ENCODE data around the gene SOX6. TPM values are rescaled to one million over a fixed set of nuclear protein-coding genes. Genes with fewer than 3 reads are reported as not detected.

Gene SOX6
- polyA plus RNA-seq, 3 donors: not detected

DNA sequence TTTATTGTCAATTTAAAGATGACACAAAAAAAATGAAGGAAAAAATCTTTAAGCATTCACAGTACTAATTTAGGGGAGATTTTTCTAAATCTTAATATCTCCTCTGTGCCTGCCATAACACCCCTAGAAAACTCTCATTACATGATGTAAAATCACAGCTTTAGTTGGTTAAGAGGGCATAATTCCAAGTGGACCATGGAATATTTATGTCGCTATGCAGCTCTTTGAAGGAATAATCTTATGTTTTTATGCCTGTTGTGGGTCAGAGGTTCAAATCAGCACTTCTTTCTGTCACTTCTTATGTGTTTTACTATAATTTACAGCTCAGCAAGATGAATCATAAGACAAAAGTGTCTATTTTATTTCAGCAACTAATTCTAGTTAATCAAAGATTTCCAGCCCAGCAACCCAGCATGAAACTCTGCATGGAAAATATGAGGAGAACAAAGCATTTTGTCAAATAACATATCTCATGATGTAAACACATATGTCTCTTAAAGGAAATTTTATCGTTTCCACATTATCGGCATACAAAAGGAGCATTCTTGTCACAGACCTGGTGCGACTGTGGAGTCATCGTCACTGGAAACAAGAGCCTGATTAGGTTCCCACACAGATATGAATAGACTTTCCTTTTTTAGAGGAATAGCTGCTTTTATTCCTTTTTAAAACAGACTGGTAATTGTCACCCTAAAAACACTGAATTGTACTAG, 274.8 kb downstream of the SOX6 start:
- Mint-ChIP-seq H3K36me3 (no peaks in the 10 kb centered on the region), H3K4me1 (no peaks in the 10 kb centered on the region), H3K9me3 (peaks cover 0 to 5% (median 2%) of the 10 kb centered on the region in 7 donors), H3K27me3 (ENCODE audit: low read depth in 3 of 3) (peaks cover 0 to 3% (median 0%) of the 10 kb centered on the region in 3 donors), H3K4me3 (no peak overlapping the region), H3K27ac (no peak overlapping the region)
- no peaks in the 10 kb centered on the region for H3K27me3 ChIP-seq (ENCODE audit: control insufficient read depth in 2 of 2, insufficient read depth in 2 of 2, low read length in 2 of 2)
- H3K79me2 ChIP-seq (ENCODE audit: insufficient read depth, low read length): no peaks in the 10 kb centered on the region
- no peaks in the 10 kb centered on the region for H3K9me3 ChIP-seq (replicated peaks in 1 of 2; ENCODE audit: control insufficient read depth in 1 of 2, insufficient read depth in 1 of 2, low read length in 2 of 2)
- H3K4me3 ChIP-seq (replicated peaks in 1 of 3; ENCODE audit: low read depth in 2 of 3, low read length in 3 of 3): no peak overlapping the region
- H3K9ac ChIP-seq (ENCODE audit: insufficient read depth, low read length, poor library complexity, severe bottlenecking): no peak overlapping the region
- 95% methylated on average over 4 of the region's 5 CpGs for WGBS (ENCODE audit: insufficient coverage)
- no peaks in the 10 kb centered on the region for H3K36me3 ChIP-seq (replicated peaks in 1 of 2; ENCODE audit: control insufficient read depth in 1 of 2, insufficient read depth in 2 of 2, low read length in 2 of 2)
- H3K4me2 ChIP-seq (replicated peaks; ENCODE audit: extremely low read depth, low read length, poor library complexity, severe bottlenecking): no peak overlapping the region
- H3K4me1 ChIP-seq (ENCODE audit: control insufficient read depth in 1 of 2, insufficient read depth in 2 of 2, low read length in 2 of 2): no peaks in the 10 kb centered on the region
- TF ChIP-seq, protein P1, sequence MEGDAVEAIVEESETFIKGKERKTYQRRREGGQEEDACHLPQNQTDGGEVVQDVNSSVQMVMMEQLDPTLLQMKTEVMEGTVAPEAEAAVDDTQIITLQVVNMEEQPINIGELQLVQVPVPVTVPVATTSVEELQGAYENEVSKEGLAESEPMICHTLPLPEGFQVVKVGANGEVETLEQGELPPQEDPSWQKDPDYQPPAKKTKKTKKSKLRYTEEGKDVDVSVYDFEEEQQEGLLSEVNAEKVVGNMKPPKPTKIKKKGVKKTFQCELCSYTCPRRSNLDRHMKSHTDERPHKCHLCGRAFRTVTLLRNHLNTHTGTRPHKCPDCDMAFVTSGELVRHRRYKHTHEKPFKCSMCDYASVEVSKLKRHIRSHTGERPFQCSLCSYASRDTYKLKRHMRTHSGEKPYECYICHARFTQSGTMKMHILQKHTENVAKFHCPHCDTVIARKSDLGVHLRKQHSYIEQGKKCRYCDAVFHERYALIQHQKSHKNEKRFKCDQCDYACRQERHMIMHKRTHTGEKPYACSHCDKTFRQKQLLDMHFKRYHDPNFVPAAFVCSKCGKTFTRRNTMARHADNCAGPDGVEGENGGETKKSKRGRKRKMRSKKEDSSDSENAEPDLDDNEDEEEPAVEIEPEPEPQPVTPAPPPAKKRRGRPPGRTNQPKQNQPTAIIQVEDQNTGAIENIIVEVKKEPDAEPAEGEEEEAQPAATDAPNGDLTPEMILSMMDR (IDR thresholded peaks at IDR 0.05): no peak
- no peak for DNase-seq
- intact Hi-C loops (cut with micrococcal nuclease): no loop called here
- no peak overlapping the region for H2AFZ ChIP-seq (ENCODE audit: insufficient read depth, low read depth, low read length, poor library complexity, severe bottlenecking)
- H3K27ac ChIP-seq (ENCODE audit: low read depth in 1 of 2, low read length in 2 of 2): no peak overlapping the region
- H4K20me1 ChIP-seq (ENCODE audit: insufficient read depth, low read length): no peaks in the 10 kb centered on the region

DNA sequence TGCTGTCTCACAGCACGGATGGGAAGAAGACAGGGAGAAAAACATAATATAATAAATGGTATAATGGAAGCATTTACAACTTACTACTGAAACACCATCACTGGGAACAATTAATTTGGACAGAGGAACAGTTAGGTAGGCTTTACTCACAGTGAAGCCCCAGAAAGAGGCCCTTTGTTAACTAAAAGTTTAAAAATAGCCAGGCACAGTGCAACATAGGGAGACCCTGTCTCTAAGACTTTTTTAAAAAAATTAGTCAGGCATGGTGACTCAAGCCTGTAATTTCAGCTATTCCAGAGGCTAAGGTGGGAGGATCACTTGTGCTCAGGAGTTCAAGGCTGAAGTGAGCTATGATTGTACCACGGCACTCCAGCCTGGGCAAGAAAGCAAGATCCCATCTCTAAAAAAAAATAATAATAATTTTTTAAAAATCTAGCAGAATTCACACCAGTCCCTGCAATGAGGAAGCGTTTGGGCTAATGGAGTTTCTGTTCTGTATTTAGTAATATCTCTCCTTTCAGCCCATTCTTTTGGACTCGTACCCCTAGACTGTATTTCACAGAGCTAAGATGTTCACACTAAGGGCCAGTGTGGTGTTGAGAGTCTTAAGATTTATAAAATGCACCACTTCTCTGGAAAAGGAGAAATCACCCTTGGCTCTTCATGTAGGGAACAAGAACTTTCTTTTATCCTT, 275.5 kb downstream of the SOX6 start:
- H3K27me3 Mint-ChIP-seq (ENCODE audit: low read depth in 3 of 3): no peaks in the 10 kb centered on the region
- Histone ChIP-seq H3K36me3 (replicated peaks in 1 of 2; ENCODE audit: control insufficient read depth in 1 of 2, insufficient read depth in 2 of 2, low read length in 2 of 2) (no peaks in the 10 kb centered on the region), H3K27me3 (ENCODE audit: control insufficient read depth in 2 of 2, insufficient read depth in 2 of 2, low read length in 2 of 2) (no peaks in the 10 kb centered on the region), H4K20me1 (ENCODE audit: insufficient read depth, low read length) (no peaks in the 10 kb centered on the region), H3K4me1 (ENCODE audit: control insufficient read depth in 1 of 2, insufficient read depth in 2 of 2, low read length in 2 of 2) (no peaks in the 10 kb centered on the region), H3K4me3 (replicated peaks in 1 of 3; ENCODE audit: low read depth in 2 of 3, low read length in 3 of 3) (no peak overlapping the region), H3K79me2 (ENCODE audit: insufficient read depth, low read length) (no peaks in the 10 kb centered on the region), H3K9me3 (replicated peaks in 1 of 2; ENCODE audit: control insufficient read depth in 1 of 2, insufficient read depth in 1 of 2, low read length in 2 of 2) (no peaks in the 10 kb centered on the region), H2AFZ (ENCODE audit: insufficient read depth, low read depth, low read length, poor library complexity, severe bottlenecking) (no peak overlapping the region), H3K4me2 (replicated peaks; ENCODE audit: extremely low read depth, low read length, poor library complexity, severe bottlenecking) (no peak overlapping the region), H3K27ac (ENCODE audit: low read depth in 1 of 2, low read length in 2 of 2) (no peak overlapping the region), H3K9ac (ENCODE audit: insufficient read depth, low read length, poor library complexity, severe bottlenecking) (no peak overlapping the region)
- WGBS (ENCODE audit: insufficient coverage): no CpG with 5 or more reads among the region's 4 CpGs
- H3K36me3 Mint-ChIP-seq: no peaks in the 10 kb centered on the region
- TF ChIP-seq, protein P1 (IDR thresholded peaks at IDR 0.05): no peak
- H3K9me3 Mint-ChIP-seq: peaks cover 0 to 6% (median 4%) of the 10 kb centered on the region in 7 donors
- no peak for DNase-seq
- no peak overlapping the region for H3K27ac Mint-ChIP-seq
- no peaks in the 10 kb centered on the region for H3K4me1 Mint-ChIP-seq
- intact Hi-C loops (cut with micrococcal nuclease): no loop called here
- no peak overlapping the region for H3K4me3 Mint-ChIP-seq
